Measurements from ENCODE around the gene PARP12. TPM values are rescaled to one million over a fixed set of nuclear protein-coding genes. Genes with fewer than 3 reads are reported as not detected.

PARP12 gene
- total and polyA plus RNA-seq, 10 of the 15 experiments (the other 5 are each of a cell fraction or from before 2014, with no cell fraction given) = 0.98 to 51.8 (median 18.0) TPM

DNA sequence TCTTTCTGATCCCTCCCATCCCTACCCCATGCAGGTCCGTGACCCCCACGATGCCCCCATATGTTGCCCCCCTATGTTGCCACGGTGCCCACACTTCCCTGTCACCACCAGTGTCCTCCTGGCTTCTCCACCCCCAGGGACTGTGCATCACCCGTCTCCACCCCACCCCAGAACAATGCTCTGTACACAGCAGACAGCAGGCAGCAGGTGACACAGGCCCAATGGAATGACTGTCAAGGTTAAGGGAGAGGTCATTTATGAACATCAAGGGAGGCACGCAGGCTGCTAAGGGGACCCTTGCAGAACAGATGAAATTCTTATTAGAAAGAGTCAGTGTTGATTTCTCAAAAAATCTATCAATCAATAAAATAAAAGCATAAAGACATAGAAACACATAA lies 71.5 kb downstream of the PARP12 start (continued):
- TF ChIP-seq, protein P1, sequence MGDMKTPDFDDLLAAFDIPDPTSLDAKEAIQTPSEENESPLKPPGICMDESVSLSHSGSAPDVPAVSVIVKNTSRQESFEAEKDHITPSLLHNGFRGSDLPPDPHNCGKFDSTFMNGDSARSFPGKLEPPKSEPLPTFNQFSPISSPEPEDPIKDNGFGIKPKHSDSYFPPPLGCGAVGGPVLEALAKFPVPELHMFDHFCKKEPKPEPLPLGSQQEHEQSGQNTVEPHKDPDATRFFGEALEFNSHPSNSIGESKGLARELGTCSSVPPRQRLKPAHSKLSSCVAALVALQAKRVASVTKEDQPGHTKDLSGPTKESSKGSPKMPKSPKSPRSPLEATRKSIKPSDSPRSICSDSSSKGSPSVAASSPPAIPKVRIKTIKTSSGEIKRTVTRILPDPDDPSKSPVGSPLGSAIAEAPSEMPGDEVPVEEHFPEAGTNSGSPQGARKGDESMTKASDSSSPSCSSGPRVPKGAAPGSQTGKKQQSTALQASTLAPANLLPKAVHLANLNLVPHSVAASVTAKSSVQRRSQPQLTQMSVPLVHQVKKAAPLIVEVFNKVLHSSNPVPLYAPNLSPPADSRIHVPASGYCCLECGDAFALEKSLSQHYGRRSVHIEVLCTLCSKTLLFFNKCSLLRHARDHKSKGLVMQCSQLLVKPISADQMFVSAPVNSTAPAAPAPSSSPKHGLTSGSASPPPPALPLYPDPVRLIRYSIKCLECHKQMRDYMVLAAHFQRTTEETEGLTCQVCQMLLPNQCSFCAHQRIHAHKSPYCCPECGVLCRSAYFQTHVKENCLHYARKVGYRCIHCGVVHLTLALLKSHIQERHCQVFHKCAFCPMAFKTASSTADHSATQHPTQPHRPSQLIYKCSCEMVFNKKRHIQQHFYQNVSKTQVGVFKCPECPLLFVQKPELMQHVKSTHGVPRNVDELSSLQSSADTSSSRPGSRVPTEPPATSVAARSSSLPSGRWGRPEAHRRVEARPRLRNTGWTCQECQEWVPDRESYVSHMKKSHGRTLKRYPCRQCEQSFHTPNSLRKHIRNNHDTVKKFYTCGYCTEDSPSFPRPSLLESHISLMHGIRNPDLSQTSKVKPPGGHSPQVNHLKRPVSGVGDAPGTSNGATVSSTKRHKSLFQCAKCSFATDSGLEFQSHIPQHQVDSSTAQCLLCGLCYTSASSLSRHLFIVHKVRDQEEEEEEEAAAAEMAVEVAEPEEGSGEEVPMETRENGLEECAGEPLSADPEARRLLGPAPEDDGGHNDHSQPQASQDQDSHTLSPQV (IDR thresholded peaks at IDR 0.05) = no peak
- TF ChIP-seq ZBED1 (IDR thresholded peaks at IDR 0.05; ENCODE audit: borderline replicate concordance) (no peak), STAT3 (IDR thresholded peaks at IDR 0.05; ENCODE audit: low read depth, low read length) (no peak), MXI1 (IDR thresholded peaks at IDR 0.05; ENCODE audit: low read depth, low read length) (no peak), NR2C1 (IDR thresholded peaks at IDR 0.05) (no peak), MYC (IDR thresholded peaks at IDR 0.05; ENCODE audit: insufficient read depth, insufficient read length, insufficient replicate concordance, low read length, severe bottlenecking) (no peak), CREM (IDR thresholded peaks at IDR 0.05; ENCODE audit: low read depth) (no peak), NFYA (IDR thresholded peaks at IDR 0.05; ENCODE audit: borderline replicate concordance, low read depth, low read length) (no peak), PML (IDR thresholded peaks at IDR 0.05; ENCODE audit: low read length) (no peak), MTA2 (IDR thresholded peaks at IDR 0.05; ENCODE audit: low read depth) (no peak)
